CD14-positive monocyte (primary cell): Measurements from ENCODE around the gene NBEA. TPM values are rescaled to one million over a fixed set of nuclear protein-coding genes. Genes with fewer than 3 reads are reported as not detected.

Experiments used
- DNase-seq, 3 donors: peaks; one replicate each; pipeline ENCODE4 v3.0.0-alpha.2; 2011 to 2022
- H2AFZ ChIP-seq: 2 replicates; pipeline ENCODE4 v1.6.0; 2012; ENCODE audit warnings: mild to moderate bottlenecking, low read depth, low read length, inconsistent platforms; ENCODE audit not compliant: insufficient read depth, poor library complexity, severe bottlenecking
- H3K27ac ChIP-seq, 2 donors: 1 replicate in 1 of 2; 2 replicates in 1 of 2; pipeline ENCODE4 v1.5.1; 2012 to 2013; ENCODE audit warnings: low read length in 2 of 2, control low read depth in 1 of 2, inconsistent platforms in 1 of 2, low read depth in 1 of 2, mild to moderate bottlenecking in 1 of 2
- H3K27me3 ChIP-seq, 2 donors: one replicate each; pipeline versions ENCODE4 v1.6.0 to v1.6.1; 2011 to 2013; ENCODE audit warnings: low read length in 2 of 2; ENCODE audit not compliant: control insufficient read depth in 2 of 2, insufficient read depth in 2 of 2
- H3K36me3 ChIP-seq, 2 donors: replicated peaks in 1 of 2; 1 replicate in 1 of 2; 2 replicates in 1 of 2; pipeline versions ENCODE4 v1.5.1 to v1.6.1; 2012 to 2013; ENCODE audit warnings: low read length in 2 of 2, control low read depth in 1 of 2, inconsistent platforms in 1 of 2, mild to moderate bottlenecking in 1 of 2; ENCODE audit not compliant: insufficient read depth in 2 of 2, control insufficient read depth in 1 of 2
- H3K4me1 ChIP-seq, 2 donors: 1 replicate in 1 of 2; 2 replicates in 1 of 2; pipeline versions ENCODE4 v1.5.1 to v1.6.1; 2012 to 2013; ENCODE audit warnings: low read length in 2 of 2, control low read depth in 1 of 2, inconsistent platforms in 1 of 2, mild to moderate bottlenecking in 1 of 2, moderate library complexity in 1 of 2; ENCODE audit not compliant: insufficient read depth in 2 of 2, control insufficient read depth in 1 of 2
- H3K4me2 ChIP-seq: replicated peaks from 2 replicates; pipeline ENCODE3; 2012; ENCODE audit warnings: low read length, moderate library complexity, mild to moderate bottlenecking; ENCODE audit not compliant: poor library complexity, severe bottlenecking; ENCODE audit errors: extremely low read depth
- H3K4me3 ChIP-seq, 3 experiments: fragments of 200-600 bp in 1 of 3; sonication (generic) in 1 of 3; replicated peaks in 1 of 3; 1 replicate in 2 of 3; 2 replicates in 1 of 3; pipeline ENCODE4 v1.5.1; 2011 to 2013; ENCODE audit warnings: low read length in 3 of 3, mild to moderate bottlenecking in 3 of 3, control low read depth in 2 of 3, low read depth in 2 of 3, inconsistent platforms in 1 of 3, moderate library complexity in 1 of 3
- H3K79me2 ChIP-seq: 2 replicates; pipeline ENCODE4 v1.6.0; 2012; ENCODE audit warnings: mild to moderate bottlenecking, control low read depth, inconsistent platforms, low read length, moderate library complexity; ENCODE audit not compliant: insufficient read depth
- H3K9ac ChIP-seq: 2 replicates; pipeline ENCODE4 v1.6.0; 2017; ENCODE audit warnings: low read length, mild to moderate bottlenecking; ENCODE audit not compliant: insufficient read depth, poor library complexity, severe bottlenecking
- H3K9me3 ChIP-seq, 2 donors: replicated peaks in 1 of 2; 1 replicate in 1 of 2; 2 replicates in 1 of 2; pipeline versions ENCODE4 v1.5.1 to v1.6.1; 2012 to 2013; ENCODE audit warnings: low read length in 2 of 2, control low read depth in 1 of 2; ENCODE audit not compliant: control insufficient read depth in 1 of 2, insufficient read depth in 1 of 2
- H4K20me1 ChIP-seq: 2 replicates; pipeline ENCODE4 v1.6.0; 2012; ENCODE audit warnings: mild to moderate bottlenecking, low read length, control low read depth, moderate library complexity; ENCODE audit not compliant: insufficient read depth
- H3K27ac Mint-ChIP-seq, 7 donors: one replicate each; pipeline ENCODE4 v1.8.0; 2020; ENCODE audit warnings: mild to moderate bottlenecking in 7 of 7, mixed read lengths in 7 of 7, moderate library complexity in 6 of 7, inconsistent platforms in 2 of 7
- H3K27me3 Mint-ChIP-seq, 3 donors: one replicate each; pipeline ENCODE4 v1.8.0; 2021 to 2022; ENCODE audit warnings: low read depth in 3 of 3, mild to moderate bottlenecking in 3 of 3, mixed read lengths in 3 of 3, moderate library complexity in 3 of 3, inconsistent platforms in 1 of 3
- H3K36me3 Mint-ChIP-seq, 2 donors: one replicate each; pipeline ENCODE4 v1.8.0; 2020; ENCODE audit warnings: mixed read lengths in 2 of 2, inconsistent platforms in 1 of 2, mild to moderate bottlenecking in 1 of 2
- H3K4me1 Mint-ChIP-seq: one replicate; pipeline ENCODE4 v1.8.0; 2020; ENCODE audit warnings: mild to moderate bottlenecking, mixed read lengths
- H3K4me3 Mint-ChIP-seq, 2 donors: one replicate each; pipeline ENCODE4 v1.8.0; 2020; ENCODE audit warnings: mild to moderate bottlenecking in 2 of 2, mixed read lengths in 2 of 2, moderate library complexity in 1 of 2
- H3K9me3 Mint-ChIP-seq, 7 donors: one replicate each; pipeline ENCODE4 v1.8.0; 2020 to 2022; ENCODE audit warnings: mixed read lengths in 7 of 7, mild to moderate bottlenecking in 6 of 7, moderate library complexity in 6 of 7, inconsistent platforms in 2 of 7
- WGBS: methylation state at CpG from one replicate; pipeline ENCODE4 v1.1.5; 2013; ENCODE audit warnings: missing lambda C conversion rate; ENCODE audit not compliant: insufficient coverage; 5-methylcytosine and 5-hydroxymethylcytosine counted together
- intact Hi-C, 2 donors: fragments of 100-400 bp; cut with micrococcal nuclease; formaldehyde crosslinking; loops; one replicate each; pipeline versions ENCODE4 v1.15.0 to v1.15.1; 2023
- polyA plus RNA-seq, 3 donors: library from polyadenylated mRNA; depleted of rRNA in 1 of 3; unstranded in 2 of 3; stranded (reverse) in 1 of 3; fragments of 300-500 nt in 2 of 3; fragments of >200 nt in 1 of 3; fragmentation: Illumina TruSeq in 2 of 3; gene quantifications; 1 replicate in 2 of 3; 2 replicates in 1 of 3; pipeline ENCODE4 v1.2.3, GENCODE V29; 2012 to 2021
- TF ChIP-seq, protein P1 (sequence below): fragments of 200-600 bp; IDR thresholded peaks from one replicate; pipeline ENCODE4 v1.8.0; 2022; ENCODE audit warnings: antibody characterized with exemption, mild to moderate bottlenecking

NBEA gene
- polyA plus RNA-seq, 3 donors = 0.03 to 0.23 (median 0.08) TPM

DNA sequence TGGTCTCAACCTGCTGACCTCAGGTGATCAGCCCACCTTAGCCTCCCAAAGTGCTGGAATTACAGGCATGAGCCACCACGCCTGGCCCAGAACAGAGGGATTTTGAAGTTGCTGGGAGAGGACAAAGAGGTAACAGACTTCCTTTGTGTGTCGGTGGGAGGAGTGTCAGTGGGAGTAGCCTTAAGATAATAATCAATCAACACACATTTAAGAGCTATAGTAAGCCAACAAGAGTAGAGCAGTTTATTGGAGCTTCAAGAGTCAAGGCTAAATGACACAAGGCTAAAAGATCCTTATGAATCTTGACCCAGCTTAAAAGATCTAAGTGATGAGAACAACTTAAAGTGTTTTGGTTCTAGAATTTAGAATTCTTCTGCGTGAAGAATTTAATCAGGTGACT lies 47.3 kb upstream of the NBEA start:
- no peak overlapping the region for H3K4me3 Mint-ChIP-seq
- H3K4me2 ChIP-seq = no peak overlapping the region
- H3K9ac ChIP-seq = no peak overlapping the region
- H2AFZ ChIP-seq = no peak overlapping the region
- peaks cover 0 to 7% of the 10 kb centered on the region in 2 donors for H3K9me3 ChIP-seq
- peak overlapping the region in 1 of 7 donors; percentile 5 for H3K27ac Mint-ChIP-seq
- intact Hi-C loops = no loop called here
- no peaks in the 10 kb centered on the region for H3K36me3 Mint-ChIP-seq
- no peaks in the 10 kb centered on the region for H3K36me3 ChIP-seq
- H3K4me1 Mint-ChIP-seq = no peaks in the 10 kb centered on the region
- H3K27me3 Mint-ChIP-seq = peaks cover 0 to 4% (median 3%) of the 10 kb centered on the region in 3 donors
- no peaks in the 10 kb centered on the region for H3K4me1 ChIP-seq
- TF ChIP-seq, protein P1, sequence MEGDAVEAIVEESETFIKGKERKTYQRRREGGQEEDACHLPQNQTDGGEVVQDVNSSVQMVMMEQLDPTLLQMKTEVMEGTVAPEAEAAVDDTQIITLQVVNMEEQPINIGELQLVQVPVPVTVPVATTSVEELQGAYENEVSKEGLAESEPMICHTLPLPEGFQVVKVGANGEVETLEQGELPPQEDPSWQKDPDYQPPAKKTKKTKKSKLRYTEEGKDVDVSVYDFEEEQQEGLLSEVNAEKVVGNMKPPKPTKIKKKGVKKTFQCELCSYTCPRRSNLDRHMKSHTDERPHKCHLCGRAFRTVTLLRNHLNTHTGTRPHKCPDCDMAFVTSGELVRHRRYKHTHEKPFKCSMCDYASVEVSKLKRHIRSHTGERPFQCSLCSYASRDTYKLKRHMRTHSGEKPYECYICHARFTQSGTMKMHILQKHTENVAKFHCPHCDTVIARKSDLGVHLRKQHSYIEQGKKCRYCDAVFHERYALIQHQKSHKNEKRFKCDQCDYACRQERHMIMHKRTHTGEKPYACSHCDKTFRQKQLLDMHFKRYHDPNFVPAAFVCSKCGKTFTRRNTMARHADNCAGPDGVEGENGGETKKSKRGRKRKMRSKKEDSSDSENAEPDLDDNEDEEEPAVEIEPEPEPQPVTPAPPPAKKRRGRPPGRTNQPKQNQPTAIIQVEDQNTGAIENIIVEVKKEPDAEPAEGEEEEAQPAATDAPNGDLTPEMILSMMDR = no peak
- peaks cover 0 to 17% (median 3%) of the 10 kb centered on the region in 7 donors for H3K9me3 Mint-ChIP-seq
- no peak overlapping the region for H3K4me3 ChIP-seq
- H4K20me1 ChIP-seq = no peaks in the 10 kb centered on the region
- no CpG with 5 or more reads among the region's 3 CpGs for WGBS
- H3K27ac ChIP-seq = no peak overlapping the region
- no peak for DNase-seq
- no peaks in the 10 kb centered on the region for H3K79me2 ChIP-seq
- H3K27me3 ChIP-seq = no peaks in the 10 kb centered on the region

GRCh38 chr13:34897220-34897619 lies 44.9 kb upstream of the NBEA start:
- TF ChIP-seq, protein P1 = no peak
- H3K36me3 Mint-ChIP-seq = no peaks in the 10 kb centered on the region
- Histone ChIP-seq H3K4me2 (no peak overlapping the region), H3K27ac (no peak overlapping the region), H3K36me3 (no peaks in the 10 kb centered on the region), H3K9ac (no peak overlapping the region), H3K4me3 (no peak overlapping the region), H3K4me1 (no peaks in the 10 kb centered on the region), H3K9me3 (peaks cover 0 to under 1% of the 10 kb centered on the region in 2 donors), H3K27me3 (no peaks in the 10 kb centered on the region), H4K20me1 (no peaks in the 10 kb centered on the region), H2AFZ (no peak overlapping the region), H3K79me2 (no peaks in the 10 kb centered on the region)
- intact Hi-C loops = no loop called here
- no peaks in the 10 kb centered on the region for H3K4me1 Mint-ChIP-seq
- H3K27me3 Mint-ChIP-seq = peaks cover 2 to 4% (median 3%) of the 10 kb centered on the region in 3 donors
- no peak for DNase-seq
- WGBS = 80% methylated on average over 1 of the region's 3 CpGs
- H3K9me3 Mint-ChIP-seq = peaks cover 0 to 10% (median 1%) of the 10 kb centered on the region in 7 donors
- H3K4me3 Mint-ChIP-seq = no peak overlapping the region
- H3K27ac Mint-ChIP-seq = no peak overlapping the region
